Epithelial cell of proximal tubule (primary cell): ENCODE results near the gene EXOSC10. TPM values are rescaled to one million over a fixed set of nuclear protein-coding genes. Genes with fewer than 3 reads are reported as not detected.
"Not testable (repeated sequence)": the region's sequence is repeated elsewhere in the genome, so short reads cannot be mapped to it uniquely, and the experiment has no call there.

Experiments used
- DNase-seq: peaks from one replicate; pipeline ENCODE4 v3.0.0-alpha.2; 2011; ENCODE audit warnings: low read depth
- H3K4me3 ChIP-seq: 2 replicates; pipeline ENCODE4 v1.5.1; 2011; ENCODE audit warnings: low read depth, mild to moderate bottlenecking, low read length
- total RNA-seq: library from RNA; depleted of rRNA; stranded (reverse); fragments of >200 nt; gene quantifications from 2 replicates; pipeline ENCODE4 v1.2.3, GENCODE V29; 2015
- TF ChIP-seq, protein P1 (sequence below): conservative IDR thresholded peaks from 2 replicates; pipeline ENCODE4 v1.5.1; 2012; ENCODE audit warnings: low read depth, mild to moderate bottlenecking, low read length

Gene EXOSC10
- total RNA-seq, 1 donor from 2014 or later, result 71.9 TPM

DNA sequence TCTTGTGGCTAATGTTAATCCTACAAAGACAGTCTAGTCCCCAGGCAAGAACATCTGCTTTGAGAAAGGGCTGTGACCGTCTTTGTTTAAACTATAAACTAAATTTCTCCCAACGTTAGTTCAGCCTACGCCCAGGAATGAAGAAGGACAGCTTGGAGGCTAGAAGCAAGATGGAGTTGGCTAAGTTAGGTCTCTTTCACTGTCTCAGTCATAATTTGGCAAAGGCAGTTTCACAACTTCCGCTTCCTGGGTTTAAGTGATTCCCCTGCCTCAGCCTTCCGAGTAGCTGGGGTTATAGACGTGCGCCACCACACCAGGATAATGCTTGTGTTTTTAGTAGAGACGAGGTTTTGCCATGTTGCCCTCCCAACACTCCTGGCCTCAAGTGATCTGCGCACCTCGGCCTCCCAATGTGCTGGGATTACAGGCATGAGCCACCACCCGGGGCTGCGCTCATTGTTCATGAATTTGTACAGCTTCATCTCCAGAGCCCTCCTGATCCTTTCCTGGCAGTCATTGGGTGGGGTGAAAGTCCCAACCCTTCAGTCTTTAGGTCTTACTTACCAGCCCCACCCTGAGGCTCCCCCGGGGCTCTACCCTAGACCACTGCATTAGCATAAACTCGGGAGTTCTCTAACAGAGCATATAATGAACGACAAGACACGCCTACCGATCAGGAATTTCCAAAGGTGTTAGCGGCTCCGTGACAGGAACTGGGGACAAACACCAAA is 47.7 kb downstream of the EXOSC10 start:
- TF ChIP-seq, protein P1, sequence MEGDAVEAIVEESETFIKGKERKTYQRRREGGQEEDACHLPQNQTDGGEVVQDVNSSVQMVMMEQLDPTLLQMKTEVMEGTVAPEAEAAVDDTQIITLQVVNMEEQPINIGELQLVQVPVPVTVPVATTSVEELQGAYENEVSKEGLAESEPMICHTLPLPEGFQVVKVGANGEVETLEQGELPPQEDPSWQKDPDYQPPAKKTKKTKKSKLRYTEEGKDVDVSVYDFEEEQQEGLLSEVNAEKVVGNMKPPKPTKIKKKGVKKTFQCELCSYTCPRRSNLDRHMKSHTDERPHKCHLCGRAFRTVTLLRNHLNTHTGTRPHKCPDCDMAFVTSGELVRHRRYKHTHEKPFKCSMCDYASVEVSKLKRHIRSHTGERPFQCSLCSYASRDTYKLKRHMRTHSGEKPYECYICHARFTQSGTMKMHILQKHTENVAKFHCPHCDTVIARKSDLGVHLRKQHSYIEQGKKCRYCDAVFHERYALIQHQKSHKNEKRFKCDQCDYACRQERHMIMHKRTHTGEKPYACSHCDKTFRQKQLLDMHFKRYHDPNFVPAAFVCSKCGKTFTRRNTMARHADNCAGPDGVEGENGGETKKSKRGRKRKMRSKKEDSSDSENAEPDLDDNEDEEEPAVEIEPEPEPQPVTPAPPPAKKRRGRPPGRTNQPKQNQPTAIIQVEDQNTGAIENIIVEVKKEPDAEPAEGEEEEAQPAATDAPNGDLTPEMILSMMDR, result no peak
- no peak overlapping the region for H3K4me3 ChIP-seq
- no peak for DNase-seq

DNA sequence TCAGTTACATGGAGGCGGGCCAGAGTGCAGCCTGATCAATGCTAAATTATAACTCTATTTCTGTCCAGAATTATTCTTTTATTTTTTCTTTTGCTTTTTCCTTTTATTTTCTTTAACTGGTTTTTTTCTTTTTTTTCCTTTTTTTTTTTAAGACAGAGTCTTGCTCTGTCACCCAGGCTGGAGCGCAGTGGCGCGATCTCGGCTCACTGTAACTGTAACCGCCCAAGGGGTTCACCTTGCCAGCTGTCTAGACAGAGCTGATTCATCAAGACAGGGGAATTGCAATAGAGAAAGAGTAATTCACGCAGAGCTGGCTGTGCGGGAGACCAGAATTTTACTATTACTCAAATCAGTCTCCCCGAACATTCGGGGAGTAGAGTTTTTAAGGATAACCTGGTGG is 48.5 kb downstream of the EXOSC10 start:
- not testable (repeated sequence) for DNase-seq

DNA sequence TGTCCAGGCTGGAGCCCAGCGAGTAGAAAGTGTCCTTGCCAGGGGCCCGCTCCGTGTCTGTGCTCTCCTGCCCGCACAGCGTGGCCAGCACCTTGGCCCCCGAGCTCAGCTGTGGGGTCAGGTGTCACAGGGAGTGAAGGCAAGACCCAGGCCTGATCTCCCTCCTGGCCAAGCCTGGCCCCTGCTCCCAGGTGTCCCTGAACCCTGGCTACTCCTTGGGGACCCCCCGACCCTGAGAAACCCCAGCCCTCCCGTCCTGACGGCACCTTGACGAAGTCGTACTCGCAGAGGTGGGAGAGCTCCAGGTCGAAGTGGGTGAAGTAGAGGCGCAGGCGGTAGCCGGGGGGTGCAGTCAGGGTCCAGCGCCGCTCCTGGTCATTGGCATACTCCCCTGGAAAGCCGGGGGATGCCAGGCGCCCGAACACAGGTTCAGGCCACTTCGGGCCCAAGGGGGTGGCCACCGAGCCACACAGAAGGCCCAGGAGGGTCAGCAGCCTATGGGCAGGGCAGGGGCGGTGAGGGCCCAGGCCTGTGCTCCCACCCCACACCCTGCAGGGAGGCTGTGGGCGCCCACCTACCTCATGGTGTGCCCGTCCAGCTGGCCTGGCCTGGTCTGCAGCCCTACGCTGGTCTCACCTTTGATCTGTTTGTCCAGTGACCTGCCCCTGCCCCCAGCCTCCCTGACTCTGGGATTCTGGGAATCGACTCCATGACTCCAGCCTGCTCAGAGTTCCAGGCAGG is 52.9 kb downstream of the EXOSC10 start, which contains the start of gene MASP2:
MASP2 (minus strand) TSS at position 615 of the 741 bp plus-strand sequence; CDS start at position 583, 32 bp downstream.
- DNase-seq, result no peak
- no peak within 1 kb of the TSS for H3K4me3 ChIP-seq
- TF ChIP-seq, protein P1, result no peak

More for the DNA sequence above, 48.5 kb downstream of the EXOSC10 start:
- not testable (repeated sequence) for H3K4me3 ChIP-seq

DNA sequence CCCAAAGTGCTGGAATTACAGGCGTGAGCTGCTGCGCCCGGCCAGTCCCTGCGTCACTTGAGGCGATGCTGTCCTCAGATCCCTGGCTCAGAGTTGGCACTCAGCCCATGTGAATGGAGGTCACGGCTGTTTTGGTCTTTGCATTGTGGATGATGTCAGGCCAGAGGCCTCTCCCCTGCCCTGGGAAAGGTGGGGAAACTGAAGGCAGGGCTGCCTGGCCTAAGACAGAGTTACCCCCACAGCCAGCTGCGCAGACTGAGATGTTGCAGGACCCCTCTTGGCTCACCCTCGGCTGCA is 53.5 kb downstream of the EXOSC10 start:
- TF ChIP-seq, protein P1, result no peak
- no peak overlapping the region for H3K4me3 ChIP-seq
- DNase-seq, result no peak

DNA sequence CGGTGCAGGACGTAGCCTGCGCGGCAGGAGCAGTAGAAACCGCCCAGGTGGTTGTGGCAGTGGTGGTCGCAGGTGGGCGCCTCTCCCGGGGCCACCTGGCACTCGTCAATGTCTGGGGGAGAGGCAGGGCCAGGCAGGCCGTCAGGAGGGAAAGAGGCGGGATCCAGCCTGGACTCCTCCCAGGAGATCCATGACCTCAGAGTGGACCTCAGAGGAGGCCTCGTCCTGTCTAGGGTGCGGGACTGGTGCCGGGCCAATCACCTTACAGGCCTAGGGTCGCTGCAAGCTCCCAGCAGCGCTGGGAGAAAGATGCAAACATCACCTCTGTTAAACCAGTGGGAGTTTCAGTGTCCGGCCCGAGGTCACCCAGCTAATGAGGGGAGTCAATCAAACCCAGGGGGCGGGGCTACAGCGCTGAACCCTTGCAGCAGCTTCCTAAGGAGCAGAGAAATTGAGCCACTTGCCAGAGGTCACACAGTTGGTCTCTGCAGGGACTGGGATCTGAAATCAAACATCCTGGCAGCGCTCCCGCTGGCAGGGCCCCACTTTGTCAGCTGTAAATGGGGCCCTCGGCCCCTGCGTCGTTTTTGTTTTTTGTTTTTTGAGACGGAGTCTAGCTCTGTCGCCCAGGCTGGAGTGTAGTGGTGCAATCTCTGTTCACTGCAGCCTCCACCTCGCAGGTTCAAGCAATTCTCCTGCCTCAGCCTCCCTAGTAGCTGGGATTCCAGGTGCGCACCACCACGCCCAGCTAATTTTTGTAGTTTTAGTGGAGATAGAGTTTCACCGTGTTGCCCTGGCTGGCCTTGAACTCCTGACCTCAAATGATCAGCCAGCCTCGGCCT is 54.0 kb downstream of the EXOSC10 start:
- TF ChIP-seq, protein P1, result no peak
- no peak for DNase-seq

DNA sequence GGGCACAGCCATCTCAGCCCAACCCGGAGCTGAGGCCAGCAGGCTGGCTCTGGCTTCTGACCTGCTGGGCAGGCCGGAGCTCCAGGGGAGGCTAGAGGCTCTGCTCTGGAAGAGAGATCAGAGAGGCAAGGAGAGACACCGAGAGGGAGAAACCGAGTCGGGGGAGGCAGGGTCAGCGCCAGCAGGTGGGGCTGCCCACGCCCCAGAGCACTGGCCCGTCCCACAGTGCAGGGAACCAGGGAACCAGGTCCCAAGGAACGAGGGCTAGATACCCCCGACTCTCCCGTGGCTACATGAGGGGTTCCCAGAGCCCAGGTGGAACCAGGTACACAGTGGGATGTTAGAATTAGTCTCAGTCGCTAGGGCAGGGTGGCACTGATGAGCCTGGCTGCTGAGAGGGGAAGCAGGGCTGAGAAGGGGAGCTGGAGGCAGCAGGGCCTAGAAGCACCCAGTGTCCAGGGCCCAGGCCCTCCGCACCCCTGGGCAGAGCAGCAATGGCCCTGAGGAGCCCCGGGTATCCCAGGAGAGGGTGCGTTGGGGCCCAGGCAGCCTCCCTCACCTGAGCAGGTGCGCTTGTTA is 54.7 kb downstream of the EXOSC10 start:
- TF ChIP-seq, protein P1, result no peak
- DNase-seq, result no peak
- H3K4me3 ChIP-seq, result no peak overlapping the region

More for the DNA sequence above, 54.0 kb downstream of the EXOSC10 start:
- H3K4me3 ChIP-seq, result no peak overlapping the region
